Omental fat pad (tissue), 4 donors: ENCODE data around the gene DRGX. TPM values are rescaled to one million over a fixed set of nuclear protein-coding genes. Genes with fewer than 3 reads are reported as not detected.

Source experiments
- ATAC-seq: fragments of 150-250 bp; one replicate; pipeline ENCODE4 v1.9.1; 2016; ENCODE audit warnings: mild to moderate bottlenecking, moderate library complexity; ENCODE audit not compliant: low FRiP score
- DNase-seq: peaks from one replicate; pipeline ENCODE4 v3.0.0-alpha.2; 2019; ENCODE audit warnings: low spot score
- total RNA-seq, 4 donors: library from RNA; depleted of rRNA; stranded (reverse); fragments of >200 nt; gene quantifications; one replicate each; pipeline ENCODE4 v1.1.0, GENCODE V29; 2016
- TF ChIP-seq, protein P1 (sequence below), 3 donors: fragments of 450-650 bp; IDR thresholded peaks; one replicate each; pipeline ENCODE4 v1.5.1; 2016 to 2017; ENCODE audit warnings: antibody characterized with exemption in 3 of 3, mild to moderate bottlenecking in 3 of 3, moderate library complexity in 2 of 3

Gene DRGX
- total RNA-seq, 4 donors from 2014 or later = not detected

DNA sequence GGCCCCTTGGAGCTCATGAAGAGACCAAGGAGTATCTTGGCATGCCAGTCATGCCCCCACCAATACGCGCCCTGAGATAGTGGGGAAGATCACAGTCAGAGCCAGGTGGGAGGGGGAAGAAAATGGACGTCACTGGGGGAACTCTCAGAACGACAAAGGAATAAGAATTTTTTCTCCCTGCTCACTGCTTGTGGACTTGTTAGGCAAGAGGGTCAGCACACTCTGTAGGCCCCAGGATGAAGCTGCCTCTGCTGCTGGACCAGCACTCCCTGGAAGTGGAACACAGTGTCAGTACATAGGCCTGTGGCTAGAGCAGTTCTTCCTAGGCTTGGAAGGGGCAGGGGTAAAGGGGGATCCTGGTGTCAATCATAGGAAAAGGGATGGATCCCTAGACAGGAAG, 46.5 kb downstream of the DRGX start:
- no peak for ATAC-seq
- TF ChIP-seq, protein P1, sequence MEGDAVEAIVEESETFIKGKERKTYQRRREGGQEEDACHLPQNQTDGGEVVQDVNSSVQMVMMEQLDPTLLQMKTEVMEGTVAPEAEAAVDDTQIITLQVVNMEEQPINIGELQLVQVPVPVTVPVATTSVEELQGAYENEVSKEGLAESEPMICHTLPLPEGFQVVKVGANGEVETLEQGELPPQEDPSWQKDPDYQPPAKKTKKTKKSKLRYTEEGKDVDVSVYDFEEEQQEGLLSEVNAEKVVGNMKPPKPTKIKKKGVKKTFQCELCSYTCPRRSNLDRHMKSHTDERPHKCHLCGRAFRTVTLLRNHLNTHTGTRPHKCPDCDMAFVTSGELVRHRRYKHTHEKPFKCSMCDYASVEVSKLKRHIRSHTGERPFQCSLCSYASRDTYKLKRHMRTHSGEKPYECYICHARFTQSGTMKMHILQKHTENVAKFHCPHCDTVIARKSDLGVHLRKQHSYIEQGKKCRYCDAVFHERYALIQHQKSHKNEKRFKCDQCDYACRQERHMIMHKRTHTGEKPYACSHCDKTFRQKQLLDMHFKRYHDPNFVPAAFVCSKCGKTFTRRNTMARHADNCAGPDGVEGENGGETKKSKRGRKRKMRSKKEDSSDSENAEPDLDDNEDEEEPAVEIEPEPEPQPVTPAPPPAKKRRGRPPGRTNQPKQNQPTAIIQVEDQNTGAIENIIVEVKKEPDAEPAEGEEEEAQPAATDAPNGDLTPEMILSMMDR (IDR thresholded peaks at IDR 0.05) = no peak
- no peak for DNase-seq

GRCh38 chr10:49348593-49348992, 47.3 kb downstream of the DRGX start:
- DNase-seq (no peak), ATAC-seq (no peak)
- TF ChIP-seq, protein P1 (IDR thresholded peaks at IDR 0.05) = no peak

GRCh38 chr10:49347827-49348226, 48.1 kb downstream of the DRGX start:
- no peak for ATAC-seq
- TF ChIP-seq, protein P1 (IDR thresholded peaks at IDR 0.05) = no peak
- DNase-seq = no peak

DNA sequence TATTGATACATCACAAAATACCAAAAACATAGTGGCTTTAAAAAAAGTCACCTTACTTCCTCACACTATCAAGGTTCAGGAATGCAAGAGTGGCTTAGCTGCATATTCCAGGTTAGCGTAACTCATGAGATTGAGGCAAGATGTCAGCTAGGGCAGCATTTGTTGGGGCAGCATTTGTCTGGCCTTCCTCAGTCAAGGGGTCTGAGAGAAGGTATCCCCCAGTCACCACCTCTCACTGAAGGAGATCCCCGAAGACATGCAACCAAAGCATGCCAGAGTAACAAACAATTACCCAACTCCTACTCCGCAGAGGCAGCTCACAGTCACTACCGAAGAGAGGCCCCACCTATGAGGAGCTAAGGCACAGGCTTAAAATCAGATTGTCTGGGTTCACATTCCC, 48.5 kb downstream of the DRGX start:
- no peak for DNase-seq
- TF ChIP-seq, protein P1 (IDR thresholded peaks at IDR 0.05) = no peak

DNA sequence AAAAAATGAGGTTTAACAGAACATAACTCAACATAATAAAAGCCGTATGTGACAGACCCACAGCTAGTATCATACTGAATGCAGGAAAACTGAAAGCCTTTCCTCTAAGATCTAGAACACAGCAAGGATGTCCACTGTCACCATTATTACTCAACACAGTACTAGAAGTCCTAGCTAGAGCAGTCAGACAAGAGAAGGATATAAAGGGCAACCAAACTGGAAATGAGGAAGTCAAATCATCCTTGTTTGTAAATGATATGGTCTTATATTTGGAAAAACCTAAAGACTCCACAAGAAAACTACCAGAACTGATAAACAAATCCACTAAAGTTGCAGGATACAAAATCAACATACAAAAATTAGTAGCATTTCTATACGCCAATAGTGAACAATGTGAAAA, 51.0 kb downstream of the DRGX start:
- DNase-seq (no peak), ATAC-seq (no peak)
- TF ChIP-seq, protein P1 (IDR thresholded peaks at IDR 0.05) = no peak

More for the DNA sequence above, 48.5 kb downstream of the DRGX start:
- ATAC-seq = no peak

DNA sequence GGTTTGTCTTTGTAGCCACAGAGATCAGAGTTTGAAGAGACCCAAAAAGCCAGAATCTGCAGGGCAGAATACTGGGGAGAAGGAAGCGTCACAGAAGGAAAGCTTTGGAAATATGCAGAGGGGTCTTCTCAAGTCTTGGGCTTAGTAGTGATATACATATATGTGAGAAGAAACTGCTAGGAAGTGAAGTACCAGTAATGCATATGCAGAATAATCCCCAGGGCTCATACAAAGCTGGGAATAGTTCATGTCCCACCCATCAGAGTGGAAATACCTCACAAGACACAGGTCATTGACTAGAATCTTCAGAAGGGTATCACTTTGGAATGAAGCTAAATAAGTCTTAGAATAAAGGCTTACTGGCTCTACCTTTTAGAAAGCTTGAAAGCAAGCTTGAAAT, 57.3 kb downstream of the DRGX start:
- DNase-seq (no peak), ATAC-seq (no peak)
- TF ChIP-seq, protein P1 (IDR thresholded peaks at IDR 0.05) = no peak

- ATAC-seq = no peak
- TF ChIP-seq, protein P1 (IDR thresholded peaks at IDR 0.05) = no peak
- DNase-seq = no peak
Measured at GRCh38 chr10:49335364-49335972, 60.4 kb downstream of the DRGX start.
